Activated T-cell treated with anti-CD3 and anti-CD28 coated beads for 48 hours (primary cell): Measurements from ENCODE around the gene SGIP1.
"Not testable (repeated sequence)": the region's sequence is repeated elsewhere in the genome, so short reads cannot be mapped to it uniquely, and the experiment has no call there.

Source experiments
- DNase-seq: peaks from one replicate; pipeline ENCODE4 v3.0.0-alpha.2; 2020; ENCODE audit warnings: low read depth

SGIP1 gene

DNA sequence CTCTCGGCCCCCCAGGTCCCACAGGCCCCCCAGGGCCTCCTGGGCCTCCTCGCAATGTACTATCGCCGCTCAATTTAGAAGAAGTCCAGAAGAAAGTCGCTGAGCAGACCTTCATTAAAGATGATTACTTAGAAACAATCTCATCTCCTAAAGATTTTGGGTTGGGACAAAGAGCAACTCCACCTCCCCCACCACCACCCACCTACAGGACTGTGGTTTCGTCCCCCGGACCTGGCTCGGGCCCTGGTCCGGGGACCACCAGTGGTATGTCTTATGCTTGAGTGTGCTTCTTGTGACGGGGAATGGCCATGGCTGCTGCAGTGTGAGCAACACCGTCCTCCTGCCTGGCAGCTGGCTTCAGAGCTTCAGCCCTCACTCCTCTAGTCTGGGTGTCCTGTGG is 148.2 kb downstream of the SGIP1 start:
- no peak for DNase-seq

DNA sequence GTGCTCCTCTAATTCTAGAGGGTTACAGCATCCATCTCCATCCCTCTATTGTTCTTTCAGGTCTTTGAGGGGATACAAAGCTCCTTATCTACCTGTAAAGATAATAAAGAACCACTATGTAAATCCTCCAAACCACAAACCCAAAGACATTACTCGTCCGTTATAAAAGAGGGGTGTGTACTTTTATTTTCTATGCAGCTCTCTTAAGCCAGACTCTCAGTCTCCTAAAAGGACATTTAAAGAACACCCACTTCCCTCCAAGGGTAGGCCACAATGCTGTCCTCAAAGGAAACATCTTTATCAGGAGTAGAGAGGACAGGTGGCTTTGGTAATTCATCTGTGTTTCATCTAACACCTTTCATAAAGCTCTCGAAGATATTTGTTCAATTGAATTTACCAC is 150.4 kb downstream of the SGIP1 start:
- no peak for DNase-seq

DNA sequence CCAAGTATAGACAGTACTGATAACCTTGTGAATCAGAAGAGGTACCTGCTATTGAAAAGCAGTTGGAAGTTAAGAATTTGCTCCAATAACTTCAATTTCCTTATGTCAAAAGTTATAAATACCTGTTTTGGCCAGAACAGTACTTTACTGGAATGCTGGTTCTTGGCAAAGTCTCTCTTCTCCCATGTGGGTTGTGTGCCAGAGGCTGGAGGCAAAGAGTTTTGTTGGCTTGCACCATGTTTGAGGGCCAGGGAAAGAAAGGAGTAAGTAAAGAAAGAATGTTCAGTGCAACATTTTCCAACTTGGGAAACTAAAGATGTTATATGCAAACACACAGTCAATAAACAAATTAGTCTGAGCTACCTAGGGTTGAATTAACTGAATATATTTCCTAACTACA is 151.3 kb downstream of the SGIP1 start:
- no peak for DNase-seq

DNA sequence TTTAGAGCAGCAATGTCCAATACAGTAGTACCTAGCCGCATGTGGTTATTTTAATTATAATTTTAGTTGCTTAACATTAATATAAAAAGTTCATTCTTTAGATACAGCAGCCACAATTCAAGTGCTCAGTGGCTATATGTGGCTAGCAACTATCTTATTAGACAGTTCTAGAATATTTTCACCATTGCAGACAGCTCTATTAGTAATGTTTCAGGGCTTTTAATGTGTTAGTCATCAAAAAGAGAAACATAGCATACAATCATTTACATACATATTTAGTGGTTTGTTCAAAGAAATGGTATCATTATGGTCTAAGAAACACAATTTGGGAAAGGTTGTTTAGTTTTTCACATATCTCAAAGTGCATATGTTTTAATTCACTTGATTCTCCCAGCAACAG is 151.7 kb downstream of the SGIP1 start:
- no peak for DNase-seq

DNA sequence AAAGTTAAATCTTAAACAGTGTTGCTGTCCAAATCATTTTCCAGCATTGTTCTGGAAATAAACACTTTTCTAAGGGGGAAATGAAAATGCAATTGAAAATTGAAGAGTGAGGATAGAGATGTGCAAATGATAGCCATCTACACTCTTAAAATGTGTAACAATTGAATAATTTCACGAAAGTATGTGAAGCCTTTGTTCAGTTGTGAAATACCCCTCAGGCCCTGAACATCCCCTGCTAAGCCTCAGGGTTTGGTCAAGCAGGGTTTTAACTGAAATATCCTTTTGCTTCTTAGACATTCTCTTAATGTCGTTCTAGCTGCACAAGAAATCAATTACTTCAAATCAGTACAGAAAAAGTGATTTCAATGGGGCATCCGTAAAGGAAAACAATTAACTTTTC is 152.5 kb downstream of the SGIP1 start:
- DNase-seq: no peak

DNA sequence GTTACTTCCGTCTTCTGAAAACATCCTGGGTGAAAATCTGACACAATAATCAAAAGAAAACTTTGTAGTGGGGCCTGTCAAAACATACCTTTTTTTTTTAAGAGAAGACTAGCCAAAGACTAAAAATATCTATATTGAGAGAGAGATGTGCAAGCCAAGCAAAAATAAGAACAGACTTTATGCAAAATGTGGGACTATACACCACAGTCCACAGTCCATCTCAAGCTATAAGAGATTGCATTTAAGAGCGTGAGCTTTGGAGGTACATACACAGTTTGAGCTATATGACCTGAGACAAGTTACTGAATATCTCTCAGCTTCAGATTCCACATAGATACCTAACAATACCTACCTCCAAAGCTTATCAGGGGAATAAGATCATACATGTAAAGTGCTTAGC is 153.4 kb downstream of the SGIP1 start:
- DNase-seq: no peak

DNA sequence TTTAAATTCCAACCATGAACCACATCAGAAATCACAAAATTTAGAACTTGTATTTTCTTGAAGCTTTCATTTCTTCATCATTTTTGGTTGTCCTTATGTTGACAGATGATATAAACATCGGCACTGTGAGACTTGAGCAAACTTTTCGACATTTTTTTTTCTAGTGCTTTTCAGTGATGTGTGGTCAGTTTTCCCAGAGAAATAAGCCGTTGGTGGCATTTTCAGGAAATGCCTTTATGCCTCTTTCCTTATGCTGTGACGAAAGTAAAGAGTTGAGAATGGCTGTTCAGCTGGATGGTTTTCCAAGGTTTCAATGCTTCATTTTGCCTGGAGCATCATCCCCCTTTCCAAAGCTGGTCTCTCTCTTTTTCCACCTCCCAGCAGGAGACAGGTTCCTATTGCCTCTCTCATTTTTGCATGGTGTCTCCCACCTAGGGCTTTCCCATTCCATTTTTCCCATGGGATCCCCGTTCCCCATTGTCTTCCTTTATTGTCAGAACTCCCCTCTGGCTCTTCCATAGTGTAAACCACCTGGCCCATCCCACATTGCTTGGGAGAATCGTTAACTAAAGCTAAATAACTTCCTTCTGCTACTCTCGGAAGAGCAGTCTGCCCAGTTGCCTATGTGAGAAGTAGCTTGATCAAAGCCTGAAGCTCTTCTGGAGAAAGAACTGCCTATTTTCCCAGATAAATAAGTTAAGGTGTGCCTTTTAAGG is 156.9 kb downstream of the SGIP1 start:
- DNase-seq: no peak

DNA sequence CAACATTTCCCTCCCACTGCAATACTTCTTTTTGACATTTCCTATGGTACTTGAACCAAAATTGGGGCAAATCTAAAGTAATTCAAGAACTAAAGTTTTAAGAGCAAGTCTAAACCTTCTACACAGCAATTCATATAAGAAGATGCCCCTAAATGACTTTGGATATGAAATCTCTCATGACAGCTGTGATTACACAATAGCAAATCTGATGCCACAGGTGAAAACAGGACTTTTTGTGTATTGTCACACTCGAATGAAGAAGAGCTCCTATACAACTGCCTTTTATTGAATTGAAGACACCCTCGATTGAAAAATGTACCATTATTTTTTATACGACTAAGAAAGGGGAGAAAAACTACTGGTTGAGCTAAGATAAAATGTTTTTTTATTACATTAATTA is 158.7 kb downstream of the SGIP1 start:
- no peak for DNase-seq

DNA sequence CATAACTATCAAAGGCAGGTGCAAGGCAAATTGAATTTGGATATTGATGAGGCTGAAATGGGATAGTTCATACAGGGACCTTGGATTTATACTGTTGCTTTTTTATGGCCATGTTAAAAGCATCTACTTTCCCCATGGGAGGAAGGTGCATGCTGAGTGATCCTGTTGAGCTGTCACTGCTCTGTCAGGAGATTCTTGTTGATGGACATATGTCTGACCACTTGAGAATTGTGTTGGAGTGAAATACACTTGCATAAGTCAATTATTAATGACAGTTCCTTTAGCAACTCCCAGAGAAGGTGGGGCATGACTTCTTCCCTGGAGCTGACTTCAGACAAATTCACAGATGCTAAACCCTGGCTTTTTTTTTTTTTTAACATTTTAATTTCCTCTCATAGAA is 159.9 kb downstream of the SGIP1 start:
- no peak for DNase-seq

DNA sequence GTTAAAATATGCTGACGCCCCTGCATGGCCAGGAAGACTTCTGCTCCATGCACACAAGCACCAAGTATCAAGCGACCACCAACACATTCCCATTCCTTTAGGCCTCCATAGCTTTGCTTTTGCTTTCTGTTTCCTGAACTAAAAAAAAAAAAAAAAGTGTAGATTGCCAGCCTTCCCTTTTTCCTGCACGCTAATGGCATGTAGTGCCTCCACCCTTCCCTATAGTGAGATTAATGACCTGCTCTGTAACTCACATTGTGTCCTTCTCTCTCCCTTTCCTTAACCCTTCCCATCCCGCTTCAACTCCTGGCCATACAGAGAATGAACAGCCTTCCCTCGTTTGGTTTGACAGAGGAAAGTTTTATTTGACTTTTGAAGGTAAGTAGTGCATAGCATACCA is 161.2 kb downstream of the SGIP1 start:
- DNase-seq: no peak

DNA sequence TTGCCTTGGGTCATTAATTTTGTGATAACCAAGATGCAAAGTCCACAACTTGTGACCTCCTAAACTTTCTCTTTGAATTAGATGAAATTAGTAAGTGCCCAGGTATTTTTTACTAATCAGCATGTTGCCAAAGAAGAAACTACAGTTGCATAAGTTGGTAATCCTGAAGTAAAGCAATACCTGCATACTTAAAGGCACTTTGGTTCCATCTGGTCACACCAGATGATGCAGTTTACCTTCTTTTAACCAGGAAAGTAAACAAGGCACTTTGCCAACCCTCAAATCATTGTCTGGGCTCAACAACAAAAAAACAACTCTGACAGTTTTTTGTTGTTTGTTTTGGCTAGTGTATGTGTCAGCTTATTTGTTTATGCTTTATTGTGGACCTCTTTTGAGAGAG is 162.8 kb downstream of the SGIP1 start:
- no peak for DNase-seq

DNA sequence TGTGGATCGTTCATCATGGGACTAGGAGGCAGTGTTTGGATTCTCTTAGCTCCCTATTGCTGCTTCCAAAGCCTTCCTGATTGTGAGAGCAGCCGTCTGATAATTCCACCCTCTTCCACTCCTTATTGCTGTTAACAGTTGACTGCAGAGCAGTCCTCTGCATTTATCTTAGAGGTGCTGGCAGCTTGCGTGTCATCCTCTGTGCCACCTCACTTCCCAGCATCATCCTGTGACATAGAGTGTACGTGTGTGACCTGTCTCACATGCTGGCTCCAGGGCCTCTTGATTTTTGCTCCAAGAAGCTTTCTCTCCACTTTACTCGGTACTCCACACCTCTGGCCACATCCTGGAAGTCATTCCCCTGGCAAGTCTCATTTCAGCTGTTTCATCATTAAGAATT is 165.3 kb downstream of the SGIP1 start:
- DNase-seq: no peak

DNA sequence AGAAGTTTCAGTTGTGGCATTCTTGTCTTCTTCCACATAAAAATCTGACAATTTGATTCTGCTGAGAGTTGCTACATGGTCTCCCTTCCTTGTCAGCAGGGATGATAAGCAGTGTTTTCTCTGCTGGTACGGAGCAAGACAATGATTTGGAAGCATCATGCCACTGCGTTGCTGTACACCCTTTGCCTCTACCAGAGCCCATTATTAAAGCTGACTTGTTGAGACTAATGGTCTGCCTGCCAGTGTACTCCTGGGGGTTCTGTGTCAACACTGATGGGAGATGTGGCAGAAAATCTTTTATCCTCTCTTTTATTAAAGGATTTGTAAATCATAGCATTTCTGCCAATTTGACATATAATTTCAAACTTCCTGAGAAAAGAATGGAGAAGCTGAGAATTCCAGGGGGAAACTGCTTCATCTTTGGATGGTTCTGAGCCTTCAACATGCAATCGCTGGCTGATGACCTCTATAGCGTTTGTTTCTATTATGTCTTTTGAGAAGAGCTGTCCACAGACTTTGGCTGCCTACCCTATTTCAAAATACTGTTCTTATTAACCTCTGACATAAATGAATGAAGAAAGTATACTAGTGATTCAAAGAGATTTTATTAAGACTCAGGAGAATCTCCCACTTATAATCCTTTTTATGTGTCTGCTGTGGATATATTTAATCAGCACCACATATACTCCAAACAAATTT is 170.4 kb downstream of the SGIP1 start:
- DNase-seq: no peak

DNA sequence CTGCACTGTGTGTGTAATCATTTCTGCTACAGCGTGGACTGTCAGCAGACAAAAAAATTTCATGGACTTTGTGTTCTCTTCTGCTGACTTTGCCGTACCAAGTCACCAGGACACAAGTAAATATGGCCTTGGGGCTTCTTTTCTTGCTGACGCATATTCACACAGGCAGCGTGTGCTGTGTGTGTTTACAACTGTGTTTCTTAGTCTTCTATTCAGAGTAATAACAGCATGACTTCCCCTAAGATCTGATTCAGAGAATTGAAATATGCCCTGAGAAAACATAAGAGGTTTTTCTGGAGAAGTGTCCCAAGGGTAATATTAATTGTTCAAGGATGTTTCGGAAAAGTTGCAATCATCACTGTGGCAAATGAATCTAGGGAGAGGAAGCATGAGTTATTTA is 171.2 kb downstream of the SGIP1 start:
- DNase-seq: no peak

DNA sequence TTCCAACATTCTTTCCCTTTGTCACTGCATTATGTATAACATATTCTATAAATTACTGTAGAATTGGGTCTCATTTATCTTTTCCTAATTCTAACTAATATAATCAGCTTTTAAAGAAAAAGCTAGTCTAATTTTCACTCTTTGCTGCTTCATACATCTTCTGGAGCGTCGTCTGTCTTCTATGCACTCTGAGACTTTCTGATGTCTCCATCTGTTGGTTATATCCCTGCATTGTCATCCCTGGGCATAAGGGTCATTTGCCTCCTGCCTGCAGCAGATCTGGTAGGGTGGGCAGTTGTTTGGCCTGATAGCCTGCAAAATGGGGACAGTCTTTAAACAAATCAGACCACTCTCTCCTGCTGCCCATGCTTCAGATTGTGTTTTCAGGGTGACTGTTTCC is 177.5 kb downstream of the SGIP1 start:
- DNase-seq: no peak

DNA sequence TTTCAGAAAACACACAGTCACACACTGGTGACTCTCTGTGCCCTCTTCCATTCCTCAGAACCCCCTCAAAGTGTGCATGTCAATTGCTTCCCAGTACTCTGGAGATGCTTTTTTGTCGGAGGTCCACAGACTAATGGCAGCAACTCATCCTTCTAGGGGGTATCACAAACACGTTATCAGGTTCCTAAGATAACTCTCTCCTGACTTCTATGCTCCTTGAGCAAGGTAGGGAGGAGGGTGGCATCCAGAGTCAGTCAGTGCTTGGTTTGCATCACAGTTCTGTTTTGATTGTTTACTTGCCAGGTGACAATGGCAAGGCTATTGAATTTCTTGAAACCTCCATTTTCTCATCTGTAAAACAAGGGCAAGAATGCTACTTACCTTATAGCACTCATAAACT is 178.9 kb downstream of the SGIP1 start:
- DNase-seq: no peak

DNA sequence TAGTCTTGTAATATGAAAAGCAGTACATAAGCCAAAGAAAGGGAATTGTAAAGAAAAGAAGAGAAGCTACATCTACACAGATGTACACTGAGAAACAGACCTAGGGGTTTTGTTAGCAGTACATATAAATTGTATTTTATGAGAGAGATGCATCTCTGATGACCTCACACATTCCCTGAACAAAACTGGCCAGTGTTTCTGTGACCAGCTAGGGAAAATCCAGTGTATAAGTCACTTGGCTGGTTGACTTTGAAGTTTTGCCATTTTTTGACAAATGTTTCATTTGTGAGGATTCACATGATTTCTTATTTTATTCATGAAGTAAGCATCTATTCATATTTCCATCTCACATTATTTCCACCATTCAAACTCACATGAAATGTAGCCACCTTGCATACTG is 190.0 kb downstream of the SGIP1 start:
- DNase-seq: no peak

DNA sequence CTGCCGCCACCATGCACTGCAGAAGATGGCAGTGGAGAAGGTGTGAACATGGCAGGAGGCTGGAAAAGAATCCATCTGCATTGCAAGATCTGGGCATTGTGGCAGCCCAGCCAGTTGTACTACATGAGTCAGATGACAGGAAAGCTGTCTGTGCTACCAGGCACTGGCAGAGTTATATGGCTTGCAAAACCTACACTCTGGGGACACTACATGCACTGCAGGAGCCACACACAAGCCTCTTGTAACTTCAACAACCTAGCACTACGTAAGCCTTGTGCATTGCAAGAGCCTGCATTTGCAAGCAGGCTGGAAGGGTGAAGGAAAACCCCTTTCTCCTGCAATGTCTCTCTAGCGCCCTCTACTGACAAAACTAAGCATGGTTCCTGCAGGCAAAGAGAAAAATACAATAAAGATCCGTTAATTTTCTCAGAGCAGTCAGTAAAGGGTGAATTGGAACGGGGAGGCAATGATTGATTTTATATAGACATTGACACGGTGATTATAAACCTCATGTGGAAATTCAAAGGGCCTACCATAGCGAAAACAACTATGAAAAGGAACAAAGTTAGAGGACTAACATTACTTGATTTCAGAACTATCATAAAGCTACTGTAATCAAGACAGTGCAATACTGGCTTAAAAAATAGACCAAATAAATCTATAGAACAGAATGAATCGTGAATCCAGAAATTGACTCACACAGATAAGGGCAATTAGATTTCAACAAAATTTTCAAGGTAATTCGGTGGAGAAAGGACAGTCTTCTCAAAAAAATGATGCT is 192.1 kb downstream of the SGIP1 start:
- DNase-seq: peak; percentile 12

DNA sequence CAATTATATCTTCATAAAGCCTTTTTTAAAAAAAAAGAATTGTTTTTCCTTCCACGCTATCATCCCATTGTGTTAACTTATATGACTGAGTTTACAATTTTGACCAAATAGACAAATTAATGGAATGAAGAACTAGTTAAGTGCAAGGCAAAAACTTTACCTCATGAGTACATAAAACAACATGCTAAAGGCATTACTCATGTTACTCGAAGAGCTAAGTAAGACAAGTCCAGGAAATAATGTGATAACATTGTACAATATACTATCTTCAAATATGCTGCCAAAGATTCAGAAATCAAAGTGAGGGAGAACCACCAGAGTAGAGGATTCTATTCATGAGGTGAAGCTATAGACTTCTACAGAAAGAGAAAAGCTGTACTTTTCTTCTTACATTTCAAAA is 194.1 kb downstream of the SGIP1 start:
- no peak for DNase-seq

DNA sequence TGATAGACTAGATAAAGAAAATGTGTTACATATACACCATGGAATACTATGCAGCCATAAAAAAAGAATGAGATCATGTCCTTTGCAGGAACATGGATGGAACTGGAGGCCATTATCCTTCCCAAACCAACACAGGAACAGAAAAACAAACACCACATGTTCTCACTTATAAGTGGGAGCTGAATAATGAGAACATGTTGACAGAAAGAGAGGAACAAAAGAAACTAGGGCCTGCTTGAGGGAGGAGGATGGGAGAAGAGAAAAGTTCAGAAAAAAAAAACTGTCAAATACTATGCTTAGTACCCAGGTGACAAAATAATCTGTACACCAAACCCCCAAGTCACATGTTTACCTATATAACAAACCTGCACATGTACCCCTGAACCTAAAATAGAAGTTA is 194.8 kb downstream of the SGIP1 start:
- DNase-seq: not testable (repeated sequence)

DNA sequence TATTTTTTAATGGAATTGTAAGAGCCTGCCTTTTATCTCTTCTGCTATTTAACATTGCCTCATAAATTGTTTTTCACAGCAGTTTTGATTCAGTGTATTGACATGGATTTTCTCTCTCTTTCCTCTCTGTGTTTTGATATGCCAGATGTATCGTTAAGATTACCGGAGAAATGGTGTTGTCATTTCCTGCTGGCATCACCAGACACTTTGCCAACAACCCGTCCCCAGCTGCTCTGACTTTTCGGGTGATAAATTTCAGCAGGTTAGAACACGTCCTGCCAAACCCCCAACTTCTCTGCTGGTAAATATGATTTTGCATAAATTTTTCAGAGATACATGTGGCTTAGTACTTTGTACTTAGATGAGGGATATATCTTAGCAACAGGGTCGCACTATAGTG is 195.2 kb downstream of the SGIP1 start:
- no peak for DNase-seq

DNA sequence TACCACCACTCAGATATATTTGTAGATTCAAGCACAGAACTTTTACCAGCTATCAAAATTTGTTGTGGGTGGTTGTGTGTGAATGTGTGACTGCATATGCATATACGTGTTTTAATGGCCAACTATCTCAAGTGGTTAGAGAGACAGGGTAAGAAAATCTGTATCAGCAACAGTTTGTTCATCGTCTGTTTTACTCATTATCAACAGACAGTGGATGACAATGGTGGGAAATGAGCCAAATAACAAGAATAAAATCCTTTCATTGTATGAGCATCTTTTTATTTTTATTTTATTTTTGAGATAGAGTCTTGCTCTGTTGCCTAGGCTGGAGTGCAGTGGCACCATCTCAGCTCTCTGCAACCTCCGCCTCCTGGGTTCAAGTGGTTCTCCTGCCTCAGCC is 195.6 kb downstream of the SGIP1 start:
- no peak for DNase-seq

DNA sequence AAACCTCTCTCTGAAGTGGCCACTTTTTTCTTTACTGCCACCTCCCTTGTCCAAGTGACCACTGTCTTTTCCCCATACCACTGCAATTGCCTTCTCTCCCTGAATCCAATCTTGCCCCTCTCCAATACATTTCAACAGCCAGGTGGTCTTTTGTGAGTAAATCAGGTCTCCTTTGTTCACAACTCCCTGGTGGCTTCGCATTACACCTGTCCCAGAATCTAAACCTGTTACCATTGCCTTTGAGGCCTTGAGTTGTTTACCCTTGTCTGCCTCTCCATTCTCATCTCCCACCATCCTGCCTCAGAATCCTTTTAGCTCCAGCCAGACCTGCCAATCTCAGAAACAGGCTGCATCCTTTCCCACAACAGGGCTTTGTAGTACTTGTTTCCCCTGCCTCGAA is 196.5 kb downstream of the SGIP1 start:
- DNase-seq: no peak
